ENCODE results near the gene EPYC.

GRCh38 chr12:91017043-91017442 lies 12.3 kb upstream of the EPYC start:
- no peak for TF ChIP-seq POLR2A (IDR thresholded peaks at IDR 0.05; ENCODE audit: low read depth)
- no peak for TF ChIP-seq CTCF (IDR thresholded peaks at IDR 0.05)
